SK-N-MC (cell line): ENCODE data around the gene RAMP1.

Source experiments
- DNase-seq: peaks from one replicate; pipeline ENCODE4 v3.0.0-alpha.2; 2011; ENCODE audit warnings: low read depth, low spot score
- H3K27ac ChIP-seq: fragments of 200-600 bp; sonication (generic); 2 replicates; pipeline ENCODE4 v1.5.1; 2016; ENCODE audit warnings: mixed run types
- H3K36me3 ChIP-seq: fragments of 200-600 bp; sonication (generic); 2 replicates; pipeline ENCODE4 v1.6.1; 2017; ENCODE audit warnings: antibody characterized with exemption, low read length, mixed read lengths; ENCODE audit not compliant: insufficient read depth
- H3K4me3 ChIP-seq: fragments of 200-600 bp; sonication (generic); 2 replicates; pipeline ENCODE4 v1.5.1; 2016
- H3K9ac ChIP-seq: fragments of 200-600 bp; sonication (generic); 2 replicates; pipeline ENCODE4 v1.8.0; 2017; ENCODE audit warnings: mixed run types, mixed read lengths; ENCODE audit not compliant: insufficient read length
- H3K9me3 ChIP-seq: fragments of 200-600 bp; sonication (generic); 2 replicates; pipeline ENCODE4 v1.6.1; 2017; ENCODE audit warnings: low read depth, mild to moderate bottlenecking, antibody characterized with exemption, low read length, moderate library complexity, mixed read lengths
- EZH2 ChIP-seq: fragments of 200-600 bp; sonication (generic); IDR thresholded peaks from one replicate; pipeline ENCODE4 v1.6.1; 2017; ENCODE audit warnings: antibody characterized with exemption
- FOXP2 ChIP-seq: optimal IDR thresholded peaks from 2 replicates; pipeline ENCODE3; 2011; ENCODE audit warnings: mild to moderate bottlenecking, moderate library complexity; ENCODE audit not compliant: insufficient read depth; ENCODE audit errors: extremely low read length, control extremely low read depth
- POLR2AphosphoS5 ChIP-seq: IDR thresholded peaks from 2 replicates; pipeline ENCODE4 v1.6.1; 2012; ENCODE audit warnings: mild to moderate bottlenecking, low read depth, low read length, borderline replicate concordance

RAMP1 gene

GRCh38 chr2:237892984-237893595 is 33.7 kb downstream of the RAMP1 start:
- H3K9ac ChIP-seq = no peak overlapping the region

GRCh38 chr2:237894396-237894979 is 35.1 kb downstream of the RAMP1 start:
- DNase-seq = no peak
- H3K9ac ChIP-seq = no peak overlapping the region
- H3K4me3 ChIP-seq = no peak overlapping the region
- no peaks in the 10 kb centered on the region for H3K36me3 ChIP-seq
- H3K27ac ChIP-seq = no peak overlapping the region
- TF ChIP-seq EZH2 (no peak), FOXP2 (no peak), POLR2AphosphoS5 (no peak)
- H3K9me3 ChIP-seq = no peaks in the 10 kb centered on the region

More at GRCh38 chr2:237892984-237893595, 33.7 kb downstream of the RAMP1 start:
- Histone ChIP-seq H3K9me3 (no peaks in the 10 kb centered on the region), H3K27ac (no peak overlapping the region), H3K36me3 (no peaks in the 10 kb centered on the region), H3K4me3 (no peak overlapping the region)
- no peak for TF ChIP-seq FOXP2
- no peak for TF ChIP-seq POLR2AphosphoS5
- no peak for TF ChIP-seq EZH2
- DNase-seq = no peak

- TF ChIP-seq EZH2 = no peak
- no peak for TF ChIP-seq FOXP2
- no peak for TF ChIP-seq POLR2AphosphoS5
- H3K9me3 ChIP-seq = no peaks in the 10 kb centered on the region
- no peaks in the 10 kb centered on the region for H3K36me3 ChIP-seq
- no peak overlapping the region for H3K9ac ChIP-seq
- H3K4me3 ChIP-seq = no peak overlapping the region
- no peak overlapping the region for H3K27ac ChIP-seq
- no peak for DNase-seq
Measured at GRCh38 chr2:237894986-237895543, 35.6 kb downstream of the RAMP1 start.

- Histone ChIP-seq H3K9me3 (no peaks in the 10 kb centered on the region), H3K4me3 (no peak overlapping the region), H3K36me3 (no peaks in the 10 kb centered on the region), H3K9ac (no peak overlapping the region), H3K27ac (peak overlapping the region; percentile 35; the same call in 1 of the 2 replicates)
- no peak for TF ChIP-seq POLR2AphosphoS5
- TF ChIP-seq EZH2 = no peak
- no peak for TF ChIP-seq FOXP2
- no peak for DNase-seq
Measured at GRCh38 chr2:237895544-237896506, 36.4 kb downstream of the RAMP1 start.

GRCh38 chr2:237896507-237896892 is 37.1 kb downstream of the RAMP1 start:
- Histone ChIP-seq H3K27ac (peak overlapping the region; percentile 35; the same call in 1 of the 2 replicates), H3K4me3 (no peak overlapping the region), H3K9me3 (no peaks in the 10 kb centered on the region), H3K36me3 (no peaks in the 10 kb centered on the region), H3K9ac (no peak overlapping the region)
- TF ChIP-seq EZH2 (no peak), FOXP2 (no peak), POLR2AphosphoS5 (no peak)
- DNase-seq = no peak

GRCh38 chr2:237896956-237897355 is 37.5 kb downstream of the RAMP1 start:
- no peaks in the 10 kb centered on the region for H3K9me3 ChIP-seq
- H3K27ac ChIP-seq = no peak overlapping the region
- DNase-seq = no peak
- TF ChIP-seq FOXP2 (no peak), EZH2 (no peak)
- no peak overlapping the region for H3K4me3 ChIP-seq
- no peaks in the 10 kb centered on the region for H3K36me3 ChIP-seq
- H3K9ac ChIP-seq = no peak overlapping the region

GRCh38 chr2:237898057-237898414 is 38.6 kb downstream of the RAMP1 start:
- H3K9me3 ChIP-seq = no peaks in the 10 kb centered on the region
- no peak overlapping the region for H3K4me3 ChIP-seq
- no peak for TF ChIP-seq POLR2AphosphoS5
- no peak for TF ChIP-seq EZH2
- TF ChIP-seq FOXP2 = no peak
- no peak overlapping the region for H3K27ac ChIP-seq
- DNase-seq = no peak
- H3K9ac ChIP-seq = no peak overlapping the region
- H3K36me3 ChIP-seq = no peaks in the 10 kb centered on the region
